MCF 10A (cell line): ENCODE measurements around the gene TMEM18. TPM values are rescaled to one million over a fixed set of nuclear protein-coding genes. Genes with fewer than 3 reads are reported as not detected.

Experiments
- BruUV-seq: library from RNA; stranded (reverse); fragments of 400-500 nt; replicated peaks from 2 replicates; lab custom pipeline; 2021; lab: Mats Ljungman, UMichigan
- CTCF ChIA-PET: fragments of 300-600 bp; sonication (Branson Sonifier 250); formaldehyde crosslinking; extraction: SDS; loops from one replicate; lab custom pipeline; 2021; ENCODE audit warnings: antibody characterized with exemption, inconsistent platforms; lab: Yijun Ruan, JAX
- POLR2A ChIA-PET: fragments of 300-600, 350-650 bp; sonication (Branson Sonifier 250); formaldehyde crosslinking; extraction: SDS; loops from one replicate; lab custom pipeline; 2020; ENCODE audit warnings: antibody characterized with exemption, inconsistent platforms; lab: Yijun Ruan, JAX
- DNase-seq: peaks from one replicate; pipeline ENCODE4 v3.0.0-alpha.2; 2018; ENCODE audit not compliant: unreplicated experiment
- H3K27ac Mint-ChIP-seq: one replicate; pipeline ENCODE4 v1.8.0; 2022; ENCODE audit warnings: mild to moderate bottlenecking, low read depth, mixed read lengths; ENCODE audit not compliant: unreplicated experiment
- H3K27me3 Mint-ChIP-seq: one replicate; pipeline ENCODE4 v1.8.0; 2022; ENCODE audit warnings: mixed read lengths; ENCODE audit not compliant: insufficient read depth, unreplicated experiment
- H3K36me3 Mint-ChIP-seq: one replicate; pipeline ENCODE4 v1.8.0; 2022; ENCODE audit warnings: mild to moderate bottlenecking, moderate library complexity, mixed read lengths; ENCODE audit not compliant: insufficient read depth, unreplicated experiment
- H3K4me1 Mint-ChIP-seq: one replicate; pipeline ENCODE4 v1.8.0; 2022; ENCODE audit warnings: mixed read lengths; ENCODE audit not compliant: insufficient read depth, unreplicated experiment
- H3K4me3 Mint-ChIP-seq: one replicate; pipeline ENCODE4 v1.8.0; 2022; ENCODE audit warnings: mild to moderate bottlenecking, moderate library complexity, mixed read lengths; ENCODE audit not compliant: unreplicated experiment
- H3K9me3 Mint-ChIP-seq: one replicate; pipeline ENCODE4 v1.8.0; 2022; ENCODE audit warnings: mixed read lengths; ENCODE audit not compliant: unreplicated experiment
- intact Hi-C: fragments of 100-400 bp; cut with micrococcal nuclease; formaldehyde crosslinking; loops from 2 replicates; pipeline ENCODE4 v1.14.1; 2022
- total RNA-seq: library from RNA; stranded (reverse); gene quantifications from 2 replicates; pipeline ENCODE4 v1.2.3, GENCODE V29; 2022
- TF ChIP-seq, protein P1 (sequence below): fragments of 200-600 bp; IDR thresholded peaks from one replicate; pipeline ENCODE4 v1.8.0; 2022; ENCODE audit warnings: antibody characterized with exemption, mild to moderate bottlenecking; ENCODE audit not compliant: unreplicated experiment

Gene TMEM18
- total RNA-seq, 1 experiment from 2014 or later: 25.1 TPM

DNA sequence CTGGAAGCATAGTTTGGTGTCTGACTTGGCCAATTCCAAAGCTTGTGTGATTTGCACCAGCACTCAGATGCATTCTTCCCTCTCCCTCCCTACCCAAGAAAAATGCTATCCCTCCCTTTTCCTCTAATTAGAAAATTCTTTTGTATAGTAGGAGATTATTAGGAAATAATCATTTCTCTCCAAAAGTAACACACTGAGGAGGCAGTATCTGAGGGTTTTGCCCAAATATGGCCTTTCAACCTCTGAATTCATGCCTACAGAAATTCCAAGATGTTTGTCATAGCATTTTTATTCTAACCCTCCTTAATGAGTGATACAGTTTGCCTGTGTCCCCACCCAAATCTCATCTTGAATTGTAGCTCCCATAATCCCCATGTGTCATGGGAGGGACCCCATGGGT lies 5.0 kb upstream of the TMEM18 start:
- H3K9me3 Mint-ChIP-seq: peaks cover 11% of the 10 kb centered on the region
- no peak overlapping the region for H3K27ac Mint-ChIP-seq
- no TSS peak for BruUV-seq
- peaks cover 8% of the 10 kb centered on the region for H3K36me3 Mint-ChIP-seq
- ChIA-PET POLR2A (interaction anchor here (0.6 kb wide), 1 partner anchor 240 kb away, joined by 3 read pairs; no protein-coding TSS in a partner anchor), CTCF (no interaction called here)
- intact Hi-C loops: no loop called here
- no peak for DNase-seq
- H3K4me1 Mint-ChIP-seq: peaks cover 6% of the 10 kb centered on the region
- no peaks in the 10 kb centered on the region for H3K27me3 Mint-ChIP-seq
- TF ChIP-seq, protein P1, sequence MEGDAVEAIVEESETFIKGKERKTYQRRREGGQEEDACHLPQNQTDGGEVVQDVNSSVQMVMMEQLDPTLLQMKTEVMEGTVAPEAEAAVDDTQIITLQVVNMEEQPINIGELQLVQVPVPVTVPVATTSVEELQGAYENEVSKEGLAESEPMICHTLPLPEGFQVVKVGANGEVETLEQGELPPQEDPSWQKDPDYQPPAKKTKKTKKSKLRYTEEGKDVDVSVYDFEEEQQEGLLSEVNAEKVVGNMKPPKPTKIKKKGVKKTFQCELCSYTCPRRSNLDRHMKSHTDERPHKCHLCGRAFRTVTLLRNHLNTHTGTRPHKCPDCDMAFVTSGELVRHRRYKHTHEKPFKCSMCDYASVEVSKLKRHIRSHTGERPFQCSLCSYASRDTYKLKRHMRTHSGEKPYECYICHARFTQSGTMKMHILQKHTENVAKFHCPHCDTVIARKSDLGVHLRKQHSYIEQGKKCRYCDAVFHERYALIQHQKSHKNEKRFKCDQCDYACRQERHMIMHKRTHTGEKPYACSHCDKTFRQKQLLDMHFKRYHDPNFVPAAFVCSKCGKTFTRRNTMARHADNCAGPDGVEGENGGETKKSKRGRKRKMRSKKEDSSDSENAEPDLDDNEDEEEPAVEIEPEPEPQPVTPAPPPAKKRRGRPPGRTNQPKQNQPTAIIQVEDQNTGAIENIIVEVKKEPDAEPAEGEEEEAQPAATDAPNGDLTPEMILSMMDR: no peak
- no peak overlapping the region for H3K4me3 Mint-ChIP-seq

DNA sequence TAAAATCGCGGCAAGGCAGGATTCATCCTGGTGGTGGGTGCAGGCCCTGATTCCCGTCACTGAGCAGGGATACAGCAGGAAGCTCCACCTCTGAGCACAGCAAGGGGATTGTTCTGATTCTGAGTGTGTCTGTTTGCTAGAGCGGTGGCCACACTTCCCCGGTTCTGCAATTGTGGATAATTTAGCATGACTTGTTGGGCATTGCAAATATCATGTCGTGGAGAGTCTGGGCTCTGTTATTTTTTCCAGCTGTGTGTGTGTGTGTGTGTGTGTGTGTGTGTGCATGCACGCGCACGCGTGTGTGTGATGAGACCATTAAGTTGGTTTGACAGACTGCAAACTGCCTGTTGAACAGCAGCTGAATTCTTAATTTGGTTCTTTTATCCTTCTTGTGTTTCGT lies 4.1 kb upstream of the TMEM18 start:
- TF ChIP-seq, protein P1: no peak
- H3K4me3 Mint-ChIP-seq: no peak overlapping the region
- no peak overlapping the region for H3K27ac Mint-ChIP-seq
- BruUV-seq: no TSS peak
- intact Hi-C loops: no loop called here
- DNase-seq: no peak
- H3K4me1 Mint-ChIP-seq: peaks cover 11% of the 10 kb centered on the region
- POLR2A ChIA-PET: no interaction called here
- H3K9me3 Mint-ChIP-seq: peaks cover 11% of the 10 kb centered on the region
- CTCF ChIA-PET: interaction anchor here (0.6 to 1.8 kb wide), 2 partner anchors 8 to 564 kb away, joined by 3 to 5 read pairs; no protein-coding TSS in a partner anchor
- peaks cover 10% of the 10 kb centered on the region for H3K36me3 Mint-ChIP-seq
- no peaks in the 10 kb centered on the region for H3K27me3 Mint-ChIP-seq

DNA sequence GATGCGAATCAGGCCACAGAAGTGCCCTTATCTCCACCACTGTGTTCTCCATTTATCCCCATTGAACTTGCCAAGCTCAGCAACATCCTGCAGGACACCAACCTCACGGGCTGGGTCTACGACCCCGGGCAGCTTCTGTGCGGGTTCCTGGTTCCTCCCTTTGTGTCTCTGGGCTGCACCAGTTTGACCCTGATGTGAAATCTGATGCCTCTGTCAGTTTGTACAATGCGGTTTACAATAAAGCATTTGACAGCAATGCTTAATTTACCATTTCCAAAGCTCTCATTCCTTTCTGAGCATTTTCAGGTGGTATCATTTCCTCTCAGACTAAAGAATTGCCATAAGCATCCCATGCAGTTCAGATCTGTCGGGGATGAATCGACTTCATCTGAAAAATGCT lies 3.3 kb upstream of the TMEM18 start:
- H3K4me1 Mint-ChIP-seq: peaks cover 19% of the 10 kb centered on the region
- intact Hi-C loops: no loop called here
- no peaks in the 10 kb centered on the region for H3K27me3 Mint-ChIP-seq
- H3K9me3 Mint-ChIP-seq: peaks cover 11% of the 10 kb centered on the region
- POLR2A ChIA-PET: no interaction called here
- H3K27ac Mint-ChIP-seq: no peak overlapping the region
- no peak overlapping the region for H3K4me3 Mint-ChIP-seq
- TF ChIP-seq, protein P1: no peak
- CTCF ChIA-PET: interaction anchor here (0.6 to 1.8 kb wide), 4 partner anchors 8 to 866 kb away, joined by 3 to 5 read pairs (median 3); no protein-coding TSS in a partner anchor
- DNase-seq: no peak
- peaks cover 10% of the 10 kb centered on the region for H3K36me3 Mint-ChIP-seq
- no TSS peak for BruUV-seq

DNA sequence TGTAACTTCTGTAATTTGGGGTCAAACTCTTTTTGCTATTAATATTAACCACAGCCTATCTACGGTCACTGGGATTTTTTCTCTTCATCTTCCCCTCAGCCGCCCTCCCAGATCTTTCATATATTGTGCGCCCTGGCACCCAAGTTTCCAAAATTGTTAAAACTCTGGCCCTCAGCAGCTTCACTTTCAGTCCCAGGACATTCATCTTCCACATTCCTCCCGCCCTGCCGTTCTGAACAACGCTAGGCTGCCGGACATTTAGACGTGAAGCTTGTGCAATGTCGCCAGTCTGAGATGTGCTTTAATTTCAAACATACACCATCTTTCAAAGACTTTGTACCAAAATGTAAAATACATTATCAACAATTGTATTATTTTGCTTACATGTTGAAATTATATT lies 1.8 kb upstream of the TMEM18 start:
- Mint-ChIP-seq H3K36me3 (peaks cover 18% of the 10 kb centered on the region), H3K27me3 (no peaks in the 10 kb centered on the region), H3K4me1 (peaks cover 31% of the 10 kb centered on the region), H3K9me3 (no peaks in the 10 kb centered on the region), H3K4me3 (peak overlapping the region; percentile 83), H3K27ac (no peak overlapping the region)
- ChIA-PET POLR2A (interaction anchor here (2.3 kb wide), 1 partner anchor 61 kb away, joined by 7 read pairs; no protein-coding TSS in a partner anchor), CTCF (interaction anchor here (0.7 to 1.1 kb wide), 2 partner anchors 16 to 444 kb away, joined by 4 to 5 read pairs; no protein-coding TSS in a partner anchor)
- BruUV-seq: no TSS peak
- TF ChIP-seq, protein P1: no peak
- DNase-seq: no peak
- intact Hi-C loops: no loop called here
